Astrocyte (in vitro differentiated cells and primary cell): Measurements from ENCODE around the gene ADH5.

Source experiments
- EZH2 ChIP-seq: IDR thresholded peaks from 2 replicates; pipeline ENCODE4 v1.6.1; 2012; ENCODE audit warnings: mild to moderate bottlenecking, low read length, inconsistent platforms; ENCODE audit not compliant: insufficient read depth
- TF ChIP-seq, protein P1 (sequence below): IDR thresholded peaks from 2 replicates; pipeline ENCODE4 v1.5.1; 2011; ENCODE audit warnings: low read depth, mild to moderate bottlenecking, inconsistent platforms, low read length, moderate library complexity; ENCODE audit not compliant: insufficient read depth

DNA sequence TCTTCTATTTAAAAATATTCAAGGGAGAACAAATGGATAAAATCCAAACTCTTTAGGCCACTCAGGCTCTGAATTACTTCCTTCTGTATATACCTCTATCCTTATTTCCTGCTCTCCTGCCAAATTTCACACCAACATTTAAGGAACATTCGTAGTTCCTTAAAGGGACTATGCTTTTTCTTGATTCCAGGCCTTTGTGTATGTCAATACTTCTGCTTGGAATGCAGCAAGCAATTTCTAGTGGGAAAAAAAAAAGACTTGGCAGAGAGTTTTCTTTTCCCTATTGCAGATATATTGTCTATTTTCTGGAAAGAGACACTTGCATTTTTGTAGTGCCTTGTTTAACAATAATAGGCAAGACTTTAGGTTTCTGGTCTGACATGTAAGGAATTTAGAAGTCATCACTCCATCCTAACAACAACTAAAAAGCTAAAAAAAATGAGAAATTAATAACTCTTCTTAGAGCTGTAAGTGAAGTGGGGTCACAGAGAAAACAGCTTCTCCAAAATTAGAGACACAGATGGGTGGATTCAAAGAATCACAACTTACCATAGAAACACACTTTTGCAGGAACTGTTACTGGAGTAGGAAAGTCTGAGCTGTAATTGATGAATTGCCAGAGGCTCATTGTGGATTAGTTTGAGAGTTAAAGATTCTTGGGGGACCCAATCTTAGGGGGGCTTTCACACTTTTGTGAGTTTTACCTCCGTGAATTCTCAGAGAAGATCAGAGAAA lies 2.1 kb upstream of the ADH5 start:
- TF ChIP-seq EZH2, result no peak
- TF ChIP-seq, protein P1, sequence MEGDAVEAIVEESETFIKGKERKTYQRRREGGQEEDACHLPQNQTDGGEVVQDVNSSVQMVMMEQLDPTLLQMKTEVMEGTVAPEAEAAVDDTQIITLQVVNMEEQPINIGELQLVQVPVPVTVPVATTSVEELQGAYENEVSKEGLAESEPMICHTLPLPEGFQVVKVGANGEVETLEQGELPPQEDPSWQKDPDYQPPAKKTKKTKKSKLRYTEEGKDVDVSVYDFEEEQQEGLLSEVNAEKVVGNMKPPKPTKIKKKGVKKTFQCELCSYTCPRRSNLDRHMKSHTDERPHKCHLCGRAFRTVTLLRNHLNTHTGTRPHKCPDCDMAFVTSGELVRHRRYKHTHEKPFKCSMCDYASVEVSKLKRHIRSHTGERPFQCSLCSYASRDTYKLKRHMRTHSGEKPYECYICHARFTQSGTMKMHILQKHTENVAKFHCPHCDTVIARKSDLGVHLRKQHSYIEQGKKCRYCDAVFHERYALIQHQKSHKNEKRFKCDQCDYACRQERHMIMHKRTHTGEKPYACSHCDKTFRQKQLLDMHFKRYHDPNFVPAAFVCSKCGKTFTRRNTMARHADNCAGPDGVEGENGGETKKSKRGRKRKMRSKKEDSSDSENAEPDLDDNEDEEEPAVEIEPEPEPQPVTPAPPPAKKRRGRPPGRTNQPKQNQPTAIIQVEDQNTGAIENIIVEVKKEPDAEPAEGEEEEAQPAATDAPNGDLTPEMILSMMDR, result no peak
